OCI-M1 (cell line): Measurements from ENCODE around the gene KRTAP9-7.
"Not testable (repeated sequence)": the region's sequence is repeated elsewhere in the genome, so short reads cannot be mapped to it uniquely, and the experiment has no call there.

Experiments used
- DNase-seq: peaks from one replicate; lab custom pipeline; 2025; lab: John Stamatoyannopoulos, UW

KRTAP9-7 gene, protein sequence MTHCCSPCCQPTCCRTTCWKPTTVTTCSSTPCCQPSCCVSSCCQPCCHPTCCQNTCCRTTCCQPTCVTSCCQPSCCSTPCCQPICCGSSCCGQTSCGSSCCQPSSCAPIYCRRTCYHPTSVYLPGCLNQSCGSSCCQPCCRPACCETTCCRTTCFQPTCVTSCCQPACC

DNA sequence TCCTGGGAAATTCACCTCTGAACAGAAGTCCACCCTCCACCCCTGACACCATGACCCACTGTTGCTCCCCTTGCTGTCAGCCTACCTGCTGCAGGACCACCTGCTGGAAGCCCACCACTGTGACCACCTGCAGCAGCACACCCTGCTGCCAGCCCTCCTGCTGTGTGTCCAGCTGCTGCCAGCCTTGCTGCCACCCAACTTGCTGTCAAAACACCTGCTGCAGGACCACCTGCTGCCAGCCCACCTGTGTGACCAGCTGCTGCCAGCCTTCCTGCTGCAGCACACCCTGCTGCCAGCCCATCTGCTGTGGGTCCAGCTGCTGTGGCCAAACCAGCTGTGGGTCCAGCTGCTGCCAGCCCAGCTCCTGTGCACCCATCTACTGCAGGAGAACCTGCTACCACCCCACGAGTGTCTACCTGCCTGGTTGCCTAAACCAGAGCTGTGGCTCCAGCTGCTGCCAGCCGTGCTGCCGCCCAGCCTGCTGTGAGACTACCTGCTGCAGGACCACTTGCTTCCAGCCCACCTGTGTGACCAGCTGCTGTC lies at the start of gene KRTAP9-7:
KRTAP9-7 (plus strand) TSS at position 51 of the 543 bp plus-strand sequence; CDS start at position 51, 0 bp downstream.
- DNase-seq = not testable (repeated sequence)

DNA sequence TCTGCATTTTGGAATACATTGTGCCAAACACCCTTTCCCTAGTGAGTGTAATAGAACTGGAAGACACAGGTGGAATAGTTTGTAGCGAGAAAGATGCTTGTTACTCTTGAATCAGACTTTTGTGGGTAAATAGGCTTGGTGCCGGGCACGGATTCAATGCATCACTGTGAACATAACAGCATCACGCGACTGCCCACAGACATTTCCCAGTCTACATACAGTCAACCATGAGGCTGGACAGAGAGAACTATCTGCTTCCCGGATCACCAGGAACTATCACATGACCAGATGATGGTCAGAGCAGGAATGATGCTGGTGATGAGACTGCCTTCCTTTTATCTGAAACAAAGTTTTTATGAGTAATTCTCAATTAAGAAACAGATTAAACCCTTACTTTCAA lies 49.4 kb upstream of the KRTAP9-7 start:
- DNase-seq = no peak

DNA sequence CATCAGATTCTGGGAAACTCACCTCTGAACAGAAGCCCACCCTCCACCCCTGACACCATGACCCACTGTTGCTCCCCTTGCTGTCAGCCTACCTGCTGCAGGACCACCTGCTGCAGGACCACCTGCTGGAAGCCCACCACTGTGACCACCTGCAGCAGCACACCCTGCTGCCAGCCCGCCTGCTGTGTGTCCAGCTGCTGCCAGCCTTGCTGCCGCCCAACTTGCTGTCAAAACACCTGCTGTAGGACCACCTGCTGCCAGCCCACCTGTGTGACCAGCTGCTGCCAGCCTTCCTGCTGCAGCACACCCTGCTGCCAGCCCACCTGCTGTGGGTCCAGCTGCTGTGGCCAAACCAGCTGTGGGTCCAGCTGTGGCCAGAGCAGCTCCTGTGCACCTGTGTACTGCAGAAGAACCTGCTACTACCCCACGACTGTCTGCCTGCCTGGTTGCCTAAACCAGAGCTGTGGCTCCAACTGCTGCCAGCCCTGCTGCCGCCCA lies 48.9 kb upstream of the KRTAP9-7 start, which contains the start of gene KRTAP9-2:
KRTAP9-2 (plus strand) TSS at position 51 of the 498 bp plus-strand sequence; CDS start at position 58, 7 bp downstream.
- DNase-seq = not testable (repeated sequence)

DNA sequence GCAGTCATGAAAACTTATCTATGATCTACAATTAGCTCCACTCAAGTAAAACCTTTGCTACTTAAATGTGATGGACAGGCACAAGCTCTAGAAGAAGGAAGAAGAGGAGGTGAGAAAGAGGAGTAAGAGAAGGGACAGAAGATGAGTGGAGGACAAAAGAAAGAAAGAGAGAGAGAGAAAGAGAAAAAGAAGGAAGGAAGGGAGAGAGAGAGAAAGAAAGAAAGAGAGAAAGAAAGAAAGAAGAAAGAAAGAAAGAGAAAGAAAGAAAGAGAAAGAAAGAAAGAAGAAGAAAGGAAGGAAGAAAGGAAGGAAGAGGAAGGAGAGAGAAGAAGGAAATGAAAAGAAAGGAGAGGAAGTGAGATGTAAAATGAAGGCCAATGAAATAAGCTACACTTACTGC lies 45.4 kb upstream of the KRTAP9-7 start:
- DNase-seq = no peak

DNA sequence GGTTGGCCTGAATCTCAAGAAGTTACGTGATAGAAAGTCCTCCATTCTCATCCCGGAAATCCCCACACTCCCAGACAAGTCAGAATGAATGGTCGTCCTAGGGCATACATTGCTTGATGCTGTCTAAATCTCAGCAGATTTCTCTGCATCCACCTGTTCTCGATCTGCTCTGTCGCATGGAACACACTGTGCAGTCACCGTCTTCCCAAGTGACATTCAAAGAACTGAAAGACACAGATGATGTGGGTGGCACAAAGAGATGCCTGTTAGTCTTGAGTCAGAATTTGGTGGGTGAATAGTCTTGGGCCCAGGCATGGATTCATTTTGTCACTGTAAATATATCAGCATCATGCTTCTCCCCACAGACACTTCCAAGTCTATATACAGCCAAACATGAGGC lies 43.8 kb upstream of the KRTAP9-7 start:
- no peak for DNase-seq

DNA sequence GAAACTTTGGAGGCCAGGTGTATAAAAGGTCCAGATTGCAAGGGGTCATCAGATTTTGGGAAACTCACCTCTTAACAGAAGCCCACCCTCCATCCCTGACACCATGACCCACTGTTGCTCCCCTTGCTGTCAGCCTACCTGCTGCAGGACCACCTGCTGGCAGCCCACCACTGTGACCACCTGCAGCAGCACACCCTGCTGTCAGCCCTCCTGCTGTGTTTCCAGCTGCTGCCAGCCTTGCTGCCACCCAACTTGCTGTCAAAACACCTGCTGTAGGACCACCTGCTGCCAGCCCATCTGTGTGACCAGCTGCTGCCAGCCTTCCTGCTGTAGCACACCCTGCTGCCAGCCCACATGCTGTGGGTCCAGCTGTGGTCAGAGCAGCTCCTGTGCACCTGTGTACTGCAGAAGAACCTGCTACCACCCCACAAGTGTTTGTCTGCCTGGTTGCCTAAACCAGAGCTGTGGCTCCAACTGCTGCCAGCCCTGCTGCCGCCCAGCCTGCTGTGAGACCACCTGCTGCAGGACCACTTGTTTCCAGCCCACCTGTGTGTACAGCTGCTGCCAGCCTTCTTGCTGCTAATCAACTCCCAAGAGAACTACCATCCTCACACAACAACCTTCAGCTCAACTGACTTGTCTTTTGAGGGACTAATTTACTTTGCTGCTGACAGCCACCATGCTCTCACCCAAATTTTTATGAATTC lies 42.9 kb upstream of the KRTAP9-7 start, which contains the start of gene KRTAP9-3:
KRTAP9-3 (plus strand) TSS at position 51 of the 707 bp plus-strand sequence; CDS start at position 104, 53 bp downstream.
- not testable (repeated sequence) for DNase-seq

DNA sequence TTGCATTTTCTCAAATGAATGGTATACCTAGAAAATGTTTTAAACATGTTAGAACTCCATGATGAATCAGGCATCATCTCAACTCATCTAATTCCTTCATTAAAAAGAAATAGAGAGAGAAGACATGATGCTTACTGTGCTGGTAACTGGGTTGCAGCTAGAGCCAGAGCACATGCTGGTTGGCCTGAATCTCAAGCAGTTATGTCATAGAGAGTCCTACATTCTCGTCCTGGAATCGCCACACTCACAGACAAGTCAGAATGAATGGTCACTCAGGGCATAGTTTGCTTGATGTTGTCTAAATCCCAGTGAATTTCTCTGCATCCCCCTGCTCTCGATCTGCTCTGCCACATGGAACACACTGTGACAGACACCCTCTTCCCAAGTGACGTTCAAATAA lies 38.4 kb upstream of the KRTAP9-7 start:
- not testable (repeated sequence) for DNase-seq

DNA sequence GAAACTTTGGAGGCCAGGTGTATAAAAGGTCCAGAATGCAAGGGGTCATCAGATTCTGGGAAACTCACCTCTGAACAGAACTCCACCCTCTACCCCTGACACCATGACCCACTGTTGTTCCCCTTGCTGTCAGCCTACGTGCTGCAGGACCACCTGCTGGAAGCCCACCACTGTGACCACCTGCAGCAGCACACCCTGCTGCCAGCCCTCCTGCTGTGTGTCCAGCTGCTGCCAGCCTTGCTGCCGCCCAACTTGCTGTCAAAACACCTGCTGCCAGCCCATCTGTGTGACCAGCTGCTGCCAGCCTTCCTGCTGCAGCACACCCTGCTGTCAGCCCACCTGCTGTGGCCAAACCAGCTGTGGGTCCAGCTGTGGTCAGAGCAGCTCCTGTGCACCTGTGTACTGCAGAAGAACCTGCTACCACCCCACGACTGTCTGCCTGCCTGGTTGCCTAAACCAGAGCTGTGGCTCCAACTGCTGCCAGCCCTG lies 37.5 kb upstream of the KRTAP9-7 start, which contains the start of gene KRTAP9-8:
KRTAP9-8 (plus strand) TSS at position 51 of the 489 bp plus-strand sequence; CDS start at position 104, 53 bp downstream.
- not testable (repeated sequence) for DNase-seq

DNA sequence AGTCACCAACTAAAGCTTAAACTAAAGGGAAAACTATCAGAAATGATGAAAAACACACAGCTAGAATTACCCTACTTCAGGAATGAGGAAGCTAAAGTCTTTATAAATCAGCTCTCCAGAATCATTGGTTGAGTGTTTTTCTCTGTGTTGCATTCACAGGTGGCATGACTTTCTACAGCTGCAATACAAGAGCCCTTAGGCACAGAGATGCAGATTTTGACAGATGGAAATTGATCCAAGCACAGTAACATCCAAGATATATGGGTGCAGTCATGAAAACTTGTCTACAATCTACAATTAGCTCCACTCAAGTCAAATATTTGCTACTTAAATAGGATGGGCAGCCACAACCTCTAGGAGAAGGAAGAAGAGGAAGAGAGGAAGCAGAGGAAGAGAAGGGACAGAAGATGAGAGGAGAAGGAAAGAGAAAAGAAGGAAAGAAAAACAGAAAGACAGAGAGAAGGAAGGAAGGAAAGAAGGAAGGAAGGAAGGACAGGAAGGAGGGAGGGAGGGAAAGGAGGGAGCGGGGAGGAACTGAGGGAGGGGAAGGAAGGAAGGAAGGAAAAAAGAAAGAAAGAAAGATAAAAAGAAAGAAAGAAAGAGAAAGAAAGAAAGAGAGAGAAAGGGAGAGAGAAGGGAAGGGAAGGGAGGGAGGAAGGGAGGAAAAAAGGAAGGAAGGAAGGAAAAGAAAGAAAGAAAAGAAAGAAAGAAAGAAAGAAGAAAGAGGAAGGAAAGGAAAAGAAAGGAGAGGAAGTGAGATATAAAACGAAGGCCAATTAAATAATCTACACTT lies 28.3 kb upstream of the KRTAP9-7 start:
- not testable (repeated sequence) for DNase-seq

DNA sequence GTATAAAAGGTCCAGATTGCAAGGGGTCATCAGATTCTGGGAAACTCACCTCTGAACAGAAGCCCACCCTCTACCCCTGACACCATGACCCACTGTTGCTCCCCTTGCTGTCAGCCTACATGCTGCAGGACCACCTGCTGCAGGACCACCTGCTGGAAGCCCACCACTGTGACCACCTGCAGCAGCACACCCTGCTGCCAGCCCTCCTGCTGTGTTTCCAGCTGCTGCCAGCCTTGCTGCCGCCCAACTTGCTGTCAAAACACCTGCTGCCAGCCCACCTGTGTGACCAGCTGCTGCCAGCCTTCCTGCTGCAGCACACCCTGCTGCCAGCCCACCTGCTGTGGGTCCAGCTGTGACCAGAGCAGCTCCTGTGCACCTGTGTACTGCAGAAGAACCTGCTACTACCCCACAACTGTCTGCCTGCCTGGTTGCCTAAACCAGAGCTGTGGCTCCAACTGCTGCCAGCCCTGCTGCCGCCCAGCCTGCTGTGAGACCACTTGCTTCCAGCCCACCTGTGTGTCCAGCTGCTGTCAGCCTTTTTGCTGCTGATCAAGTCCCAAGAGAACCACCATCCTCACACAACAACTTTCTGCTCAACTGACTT lies 25.8 kb upstream of the KRTAP9-7 start, which contains the start of gene KRTAP9-4:
KRTAP9-4 (plus strand) TSS at position 51 of the 604 bp plus-strand sequence; CDS start at position 85, 34 bp downstream.
- not testable (repeated sequence) for DNase-seq

DNA sequence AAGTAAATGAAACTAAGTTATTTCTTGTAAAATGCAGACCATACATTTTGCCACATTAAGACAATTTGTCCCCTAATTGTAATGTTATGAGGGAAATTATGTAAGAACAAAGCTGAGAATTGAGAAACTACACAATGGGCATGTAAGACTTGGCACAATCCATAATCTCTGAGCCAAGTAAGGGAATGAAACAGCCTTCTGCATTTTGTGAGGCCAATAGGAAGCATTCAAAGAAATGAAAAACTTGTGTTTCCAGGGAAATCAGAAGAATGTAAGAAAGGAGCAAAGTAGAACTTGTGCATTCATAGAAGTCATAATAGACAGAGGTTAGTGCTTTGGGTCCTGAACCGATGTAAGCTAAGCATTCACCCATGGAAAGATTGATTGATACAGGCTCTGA lies 24.2 kb upstream of the KRTAP9-7 start:
- no peak for DNase-seq

DNA sequence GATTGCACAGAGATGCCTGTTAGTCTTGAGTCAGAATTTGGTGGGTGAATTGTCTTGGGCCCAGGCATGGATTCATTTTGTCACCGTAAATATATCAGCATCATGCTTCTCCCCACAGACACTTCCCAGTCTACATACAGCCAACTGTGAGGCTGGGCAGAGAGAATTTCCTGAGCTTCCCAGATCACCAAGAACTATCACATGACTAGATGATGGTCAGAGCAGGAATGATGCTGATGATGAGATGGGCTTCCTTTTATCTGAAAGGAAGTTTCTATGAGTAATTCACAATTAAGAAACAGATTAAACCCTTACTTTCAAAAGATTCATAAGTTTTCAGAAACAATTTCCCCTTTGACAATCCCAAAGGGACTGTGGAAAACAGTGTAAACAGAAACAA lies 20.6 kb upstream of the KRTAP9-7 start:
- DNase-seq = no peak

DNA sequence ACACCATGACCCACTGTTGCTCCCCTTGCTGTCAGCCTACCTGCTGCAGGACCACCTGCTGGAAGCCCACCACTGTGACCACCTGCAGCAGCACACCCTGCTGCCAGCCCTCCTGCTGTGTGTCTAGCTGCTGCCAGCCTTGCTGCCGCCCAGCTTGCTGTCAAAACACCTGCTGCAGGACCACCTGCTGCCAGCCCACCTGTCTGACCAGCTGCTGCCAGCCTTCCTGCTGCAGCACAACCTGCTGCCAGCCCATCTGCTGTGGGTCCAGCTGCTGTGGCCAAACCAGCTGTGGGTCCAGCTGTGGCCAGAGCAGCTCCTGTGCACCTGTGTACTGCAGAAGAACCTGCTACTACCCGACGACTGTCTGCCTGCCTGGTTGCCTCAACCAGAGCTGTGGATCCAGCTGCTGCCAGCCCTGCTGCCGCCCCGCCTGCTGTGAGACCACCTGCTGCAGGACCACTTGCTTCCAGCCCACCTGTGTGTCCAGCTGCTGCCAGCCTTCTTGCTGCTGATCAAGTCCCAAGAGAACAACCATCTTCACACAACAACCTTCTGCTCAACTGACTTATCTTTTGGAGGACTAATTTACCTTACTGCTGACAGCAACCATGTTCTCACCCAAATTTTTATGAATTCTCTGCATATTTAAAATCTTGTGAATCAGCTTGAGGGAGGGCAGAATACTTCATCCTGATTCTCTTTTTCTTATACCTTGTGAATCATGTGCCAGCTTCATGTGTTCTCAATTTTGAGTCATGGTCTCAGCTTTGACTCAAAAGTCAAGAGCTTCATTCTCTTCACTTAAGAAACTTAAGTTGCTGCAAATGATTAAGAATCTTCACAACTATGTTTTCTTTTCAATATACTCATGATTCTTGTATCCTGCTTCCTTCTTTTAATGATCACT lies 19.9 kb upstream of the KRTAP9-7 start, which contains the start of gene KRTAP9-9:
KRTAP9-9 (plus strand) TSS at position 4 of the 910 bp plus-strand sequence.
- not testable (repeated sequence) for DNase-seq

DNA sequence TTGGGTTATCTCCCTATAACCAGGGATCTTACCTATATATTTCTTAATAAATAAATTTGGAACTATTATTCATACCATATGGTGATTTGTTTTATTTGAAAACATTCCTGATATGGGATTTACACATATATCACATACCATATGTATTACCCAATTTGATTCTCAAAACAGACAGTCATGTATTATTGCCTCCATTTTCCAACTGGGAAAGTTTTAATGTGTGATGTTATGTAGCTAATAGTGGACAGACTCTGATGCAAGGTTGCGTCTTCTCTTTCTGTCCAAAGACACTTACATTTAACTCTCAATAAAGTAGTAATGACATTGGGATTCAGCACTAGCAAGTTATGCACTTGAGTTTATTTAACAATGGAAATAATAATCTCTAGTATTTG lies 19.2 kb upstream of the KRTAP9-7 start:
- DNase-seq = no peak

DNA sequence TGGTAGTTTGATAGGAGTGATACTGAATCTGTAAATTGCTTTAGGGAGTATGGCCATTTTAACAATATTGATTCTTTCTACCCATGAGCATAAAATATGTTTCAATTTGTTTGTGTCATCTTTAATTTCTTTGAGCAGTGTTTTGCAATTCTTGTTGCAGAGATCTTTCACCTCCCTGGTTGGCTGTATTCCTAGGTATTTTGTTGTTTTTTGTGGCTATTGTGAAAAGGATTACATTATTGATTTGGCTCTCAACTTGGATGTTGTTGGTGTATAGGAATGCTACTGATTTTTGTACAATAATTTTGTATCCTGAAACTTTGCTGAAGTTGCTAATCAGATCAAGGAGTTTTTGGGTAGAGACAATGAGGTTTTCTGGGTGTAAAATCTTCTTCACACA lies 17.1 kb upstream of the KRTAP9-7 start:
- no peak for DNase-seq

DNA sequence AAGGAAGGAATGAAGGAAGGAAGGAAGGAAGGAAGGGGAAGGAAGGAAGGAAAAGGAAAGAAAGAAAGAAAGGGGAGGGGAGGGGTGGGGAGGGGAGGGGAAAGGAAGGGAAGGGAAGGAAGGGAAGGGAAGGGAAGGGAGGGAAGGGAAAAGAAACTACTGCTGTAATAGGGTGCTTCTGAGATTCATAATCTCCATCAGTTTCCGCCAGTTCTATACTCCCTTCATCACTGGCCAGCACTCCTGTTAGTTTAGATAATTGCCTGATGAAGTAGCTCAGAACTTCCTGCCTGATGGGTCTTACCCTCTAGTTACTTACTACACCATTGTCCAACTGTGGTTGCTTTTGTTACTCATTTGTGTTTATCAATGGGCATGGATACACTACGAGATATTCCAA lies 12.3 kb upstream of the KRTAP9-7 start:
- no peak for DNase-seq

DNA sequence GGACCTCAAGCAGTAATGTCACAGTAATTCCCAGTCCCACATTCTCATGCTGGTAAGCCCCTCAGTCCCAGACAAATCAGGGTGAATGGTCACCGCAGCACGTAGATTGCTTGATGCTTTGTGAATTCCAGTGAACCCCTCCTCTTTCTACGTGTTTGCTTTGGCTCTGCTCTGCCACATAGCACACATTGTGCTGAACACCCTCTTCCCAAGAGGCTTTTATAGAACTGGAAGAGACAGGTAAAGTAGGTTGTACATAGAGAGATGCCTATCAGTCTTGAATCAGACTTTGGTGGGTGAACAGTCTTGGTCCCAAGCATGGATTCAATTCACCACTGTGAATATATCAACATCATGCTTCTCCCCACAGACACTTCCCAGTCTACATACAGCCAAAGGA lies 10.9 kb upstream of the KRTAP9-7 start:
- DNase-seq = no peak

DNA sequence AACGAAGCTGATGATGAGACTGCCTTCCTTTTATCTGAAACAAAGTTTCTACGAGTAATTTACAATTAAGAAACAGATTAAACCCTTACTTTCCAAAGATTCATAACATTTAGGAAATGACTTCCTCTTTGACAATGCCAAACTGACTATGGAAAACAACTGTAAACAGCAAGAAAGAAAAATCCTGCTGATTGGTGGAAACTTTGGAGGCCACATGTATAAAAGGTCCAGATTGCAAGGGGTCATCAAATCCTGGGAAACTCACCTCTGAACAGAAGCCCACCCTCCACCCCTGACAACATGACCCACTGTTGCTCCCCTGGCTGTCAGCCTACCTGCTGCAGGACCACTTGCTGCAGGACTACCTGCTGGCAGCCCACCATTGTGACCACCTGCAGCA lies 10.4 kb upstream of the KRTAP9-7 start, which contains the start of gene KRTAP9-6:
KRTAP9-6 (plus strand) TSS at position 301 of the 400 bp plus-strand sequence; CDS start at position 301, 0 bp downstream.
- no peak for DNase-seq

DNA sequence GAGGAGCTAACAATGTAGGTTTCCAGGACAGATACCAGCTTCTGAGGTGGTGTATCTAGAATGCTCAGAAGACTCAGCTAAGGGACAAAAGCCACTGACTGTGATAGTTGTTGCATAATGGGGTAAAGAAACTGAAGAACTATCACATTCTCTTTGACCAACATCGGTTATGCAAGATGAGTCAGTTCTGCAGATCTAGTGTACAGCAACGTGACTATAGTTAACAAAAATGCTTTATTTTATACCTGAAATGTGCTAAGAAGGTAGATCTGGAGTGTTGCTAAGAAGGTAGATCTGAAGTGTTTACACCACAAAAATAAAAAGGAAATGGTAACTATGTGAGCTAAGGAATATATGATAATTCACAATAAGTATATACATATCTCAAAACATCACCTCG lies 7.8 kb upstream of the KRTAP9-7 start:
- no peak for DNase-seq

DNA sequence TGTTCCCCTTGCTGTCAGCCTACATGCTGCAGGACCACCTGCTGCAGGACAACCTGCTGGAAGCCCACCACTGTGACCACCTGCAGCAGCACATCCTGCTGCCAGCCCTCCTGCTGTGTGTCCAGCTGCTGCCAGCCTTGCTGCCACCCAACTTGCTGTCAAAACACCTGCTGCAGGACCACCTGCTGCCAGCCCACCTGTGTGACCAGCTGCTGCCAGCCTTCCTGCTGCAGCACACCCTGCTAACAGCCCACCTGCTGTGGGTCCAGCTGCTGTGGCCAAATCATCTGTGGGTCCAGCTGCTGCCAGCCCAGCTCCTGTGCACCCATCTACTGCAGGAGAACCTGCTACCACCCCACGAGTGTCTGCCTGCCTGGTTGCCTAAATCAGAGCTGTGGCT lies 4.2 kb upstream of the KRTAP9-7 start:
- DNase-seq = not testable (repeated sequence)
